ENCODE data around the gene GDPD4.

The GDPD4 gene

GRCh38 chr11:77259641-77260040, 41.8 kb downstream of the GDPD4 start:
- TF ChIP-seq ZFX (IDR thresholded peaks at IDR 0.05) (no peak), CTCF (conservative IDR thresholded peaks at IDR 0.05) (no peak)
- no peak overlapping the region for H3K27ac ChIP-seq

GRCh38 chr11:77253690-77254089, 47.8 kb downstream of the GDPD4 start:
- peak overlapping the region; percentile 18; the same call in 1 of the 2 replicates for H3K27ac ChIP-seq

GRCh38 chr11:77252555-77253270, 48.8 kb downstream of the GDPD4 start:
- peak overlapping the region; percentile 18 for H3K27ac ChIP-seq
- no peak for TF ChIP-seq CTCF (conservative IDR thresholded peaks at IDR 0.05)
- TF ChIP-seq ZFX (IDR thresholded peaks at IDR 0.05): no peak

More at GRCh38 chr11:77253690-77254089, 47.8 kb downstream of the GDPD4 start:
- no peak for TF ChIP-seq CTCF (conservative IDR thresholded peaks at IDR 0.05)
- no peak for TF ChIP-seq ZFX (IDR thresholded peaks at IDR 0.05)

GRCh38 chr11:77250881-77251640, 50.4 kb downstream of the GDPD4 start:
- no peak for TF ChIP-seq ZFX (IDR thresholded peaks at IDR 0.05)
- no peak for TF ChIP-seq CTCF (conservative IDR thresholded peaks at IDR 0.05)
- no peak overlapping the region for H3K27ac ChIP-seq

- H3K27ac ChIP-seq: no peak overlapping the region
- no peak for TF ChIP-seq ZFX (IDR thresholded peaks at IDR 0.05)
- no peak for TF ChIP-seq CTCF (conservative IDR thresholded peaks at IDR 0.05)
Observed at GRCh38 chr11:77249427-77249826, 52.1 kb downstream of the GDPD4 start.

GRCh38 chr11:77244277-77245027, 57.0 kb downstream of the GDPD4 start:
- H3K27ac ChIP-seq: no peak overlapping the region
- TF ChIP-seq ZFX (IDR thresholded peaks at IDR 0.05): no peak
- no peak for TF ChIP-seq CTCF (conservative IDR thresholded peaks at IDR 0.05)
